Measurements from ENCODE around the gene ARHGAP21. TPM values are rescaled to one million over a fixed set of nuclear protein-coding genes. Genes with fewer than 3 reads are reported as not detected.
"Not testable (repeated sequence)": the region's sequence is repeated elsewhere in the genome, so short reads cannot be mapped to it uniquely, and the experiment has no call there.

Gene ARHGAP21
- total RNA-seq, 2 experiments from 2014 or later: 19.7 to 25.9 TPM

DNA sequence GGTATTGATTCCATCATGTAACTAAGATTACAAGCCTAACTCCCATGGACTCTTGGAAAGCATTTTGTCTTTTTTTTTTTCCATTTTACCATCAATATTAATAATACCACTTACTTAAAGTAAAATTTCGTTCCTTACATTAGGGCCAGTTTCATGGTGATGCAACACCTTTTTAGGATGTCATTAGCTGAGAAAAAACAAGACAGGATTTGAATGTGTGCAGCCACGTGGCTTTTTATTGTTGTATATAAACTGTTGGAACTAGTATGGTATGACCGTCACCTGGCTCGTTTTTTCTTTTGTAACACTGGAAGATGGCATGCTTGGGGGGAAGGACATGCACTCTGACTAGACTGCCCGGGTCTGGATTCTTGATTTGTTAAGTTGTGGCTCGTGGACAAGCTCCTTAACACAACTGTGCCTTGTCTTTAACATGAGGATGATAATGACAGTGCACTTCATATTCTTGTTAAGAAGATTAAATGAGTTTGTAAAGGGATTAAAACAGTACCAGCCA lies 42.1 kb downstream of the ARHGAP21 start:
- H3K4me1 Mint-ChIP-seq: no peaks in the 10 kb centered on the region
- ATAC-seq: no peak
- CTCF ChIA-PET: interaction anchor here (0.6 kb wide), 1 partner anchor 88 kb away, joined by 3 read pairs; no protein-coding TSS in a partner anchor
- no peaks in the 10 kb centered on the region for H3K36me3 Mint-ChIP-seq (ENCODE audit: low read depth)
- DNase-seq: no peak
- POLR2A ChIA-PET: no interaction called here
- no peaks in the 10 kb centered on the region for H3K27me3 Mint-ChIP-seq
- H3K9me3 Mint-ChIP-seq (ENCODE audit: low read depth): no peaks in the 10 kb centered on the region
- intact Hi-C loops (cut with DNase I, micrococcal nuclease): no loop called here
- no peak overlapping the region for H3K4me3 Mint-ChIP-seq
- H3K27ac Mint-ChIP-seq: no peak overlapping the region

DNA sequence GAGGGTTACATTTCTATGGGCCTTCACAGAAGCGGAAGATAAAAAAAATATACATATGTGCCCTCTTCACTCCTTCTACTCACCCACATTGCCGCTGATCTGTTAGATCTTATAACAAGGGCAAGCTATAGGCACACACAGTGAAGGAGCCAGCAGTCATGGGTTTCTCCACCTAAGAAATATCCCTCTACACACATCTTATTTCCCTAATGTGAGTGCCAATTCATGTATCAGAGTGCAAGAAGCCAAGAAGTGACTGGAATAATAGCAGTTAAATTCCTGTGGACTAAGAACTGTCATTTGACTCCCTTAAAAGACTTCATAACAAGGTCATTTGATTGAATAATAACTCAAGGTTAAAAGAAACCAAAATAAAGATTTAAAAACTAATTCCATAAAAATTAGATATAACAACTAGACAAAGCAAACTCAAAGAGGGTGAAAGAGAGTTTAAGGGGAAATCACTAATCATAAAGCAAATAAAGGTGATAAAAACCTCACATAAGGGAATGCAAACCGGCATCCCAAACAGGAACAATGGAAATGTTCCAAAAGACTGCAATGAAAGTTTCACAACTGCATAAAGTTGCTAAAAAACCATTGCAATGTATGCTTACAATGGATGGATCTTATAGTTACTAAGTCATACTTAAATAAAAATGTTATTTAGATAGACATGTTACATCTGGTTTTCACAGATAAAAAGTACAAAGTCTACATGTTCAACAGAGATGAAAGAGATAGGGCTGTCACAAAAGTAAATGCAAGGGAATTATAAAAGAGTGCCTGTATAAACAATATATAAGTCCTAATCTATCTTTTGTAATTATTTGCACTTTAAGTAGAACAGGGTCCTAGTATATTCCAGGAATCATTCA lies 42.8 kb downstream of the ARHGAP21 start:
- DNase-seq: no peak
- Mint-ChIP-seq H3K4me3 (no peak overlapping the region), H3K4me1 (peaks cover 3% of the 10 kb centered on the region), H3K27ac (no peak overlapping the region), H3K36me3 (ENCODE audit: low read depth) (no peaks in the 10 kb centered on the region), H3K27me3 (no peaks in the 10 kb centered on the region), H3K9me3 (ENCODE audit: low read depth) (no peaks in the 10 kb centered on the region)
- intact Hi-C loops (cut with DNase I, micrococcal nuclease): no loop called here
- no peak for ATAC-seq
- POLR2A ChIA-PET: interaction anchor here (0.6 kb wide), 1 partner anchor 241 kb away, joined by 5 read pairs; no protein-coding TSS in a partner anchor
- CTCF ChIA-PET: no interaction called here

DNA sequence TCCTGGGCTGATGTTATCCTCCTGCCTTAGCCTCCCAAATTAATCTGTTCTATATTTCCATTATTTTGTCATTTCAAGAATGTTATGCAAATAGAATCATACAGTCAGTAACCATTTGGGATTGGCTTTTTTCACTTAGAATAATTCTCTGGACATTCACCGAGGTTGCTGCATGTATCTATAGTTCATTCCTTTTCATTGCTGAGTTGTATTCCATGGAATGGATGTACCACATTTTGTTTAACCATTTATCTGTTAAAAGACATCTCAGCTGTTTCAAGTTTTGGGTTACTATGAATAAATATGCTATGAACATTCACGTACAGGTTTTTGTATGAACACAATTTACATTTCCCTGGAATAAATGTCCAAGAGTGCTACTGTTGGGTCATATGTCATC lies 44.9 kb downstream of the ARHGAP21 start:
- no peak for DNase-seq
- Mint-ChIP-seq H3K4me1 (peaks cover 11% of the 10 kb centered on the region), H3K27ac (no peak overlapping the region), H3K27me3 (no peaks in the 10 kb centered on the region), H3K4me3 (no peak overlapping the region), H3K9me3 (ENCODE audit: low read depth) (no peaks in the 10 kb centered on the region), H3K36me3 (ENCODE audit: low read depth) (no peaks in the 10 kb centered on the region)
- ATAC-seq: no peak
- ChIA-PET POLR2A (no interaction called here), CTCF (no interaction called here)
- intact Hi-C loops (cut with DNase I, micrococcal nuclease): no loop called here

DNA sequence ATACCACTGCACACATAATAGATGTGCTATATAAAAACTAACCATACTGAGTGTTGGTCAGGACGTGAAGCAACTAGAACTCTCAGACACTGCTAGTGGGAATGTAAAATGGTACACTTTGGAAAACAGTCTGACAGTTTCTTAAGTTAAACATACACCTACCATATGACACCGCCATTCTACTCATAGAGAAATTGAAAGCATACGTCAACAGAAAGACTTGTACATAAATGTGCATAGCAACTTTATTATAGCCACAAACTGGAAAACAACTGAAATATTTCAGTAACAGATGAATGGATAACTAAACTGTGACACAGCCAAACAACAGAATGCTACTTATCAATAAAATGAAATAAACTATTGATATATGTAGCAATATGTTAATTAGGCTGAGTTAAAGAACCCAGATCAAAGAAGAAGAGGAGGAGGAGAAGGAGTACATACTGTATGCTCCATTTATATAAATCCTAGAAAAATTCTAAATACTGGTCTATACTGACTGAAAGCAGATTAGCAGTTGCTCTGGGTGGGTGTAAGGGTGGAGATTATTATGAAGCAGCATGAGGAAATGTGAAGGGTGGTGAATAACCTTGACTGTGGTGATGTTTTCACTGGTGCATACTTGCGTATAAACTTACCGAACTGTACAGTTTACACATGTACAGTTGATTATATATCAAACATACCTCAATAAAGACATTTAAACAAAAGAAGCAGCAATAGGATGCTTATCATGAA lies 48.6 kb downstream of the ARHGAP21 start:
- H3K27ac Mint-ChIP-seq: peak overlapping the region; percentile 20
- intact Hi-C loops (cut with DNase I, micrococcal nuclease): no loop called here
- no peaks in the 10 kb centered on the region for H3K9me3 Mint-ChIP-seq (ENCODE audit: low read depth)
- no peaks in the 10 kb centered on the region for H3K27me3 Mint-ChIP-seq
- POLR2A ChIA-PET: no interaction called here
- H3K4me1 Mint-ChIP-seq: peaks cover 14% of the 10 kb centered on the region
- DNase-seq (no peak), ATAC-seq (peak; percentile 44)
- no peaks in the 10 kb centered on the region for H3K36me3 Mint-ChIP-seq (ENCODE audit: low read depth)
- CTCF ChIA-PET: no interaction called here
- no peak overlapping the region for H3K4me3 Mint-ChIP-seq

DNA sequence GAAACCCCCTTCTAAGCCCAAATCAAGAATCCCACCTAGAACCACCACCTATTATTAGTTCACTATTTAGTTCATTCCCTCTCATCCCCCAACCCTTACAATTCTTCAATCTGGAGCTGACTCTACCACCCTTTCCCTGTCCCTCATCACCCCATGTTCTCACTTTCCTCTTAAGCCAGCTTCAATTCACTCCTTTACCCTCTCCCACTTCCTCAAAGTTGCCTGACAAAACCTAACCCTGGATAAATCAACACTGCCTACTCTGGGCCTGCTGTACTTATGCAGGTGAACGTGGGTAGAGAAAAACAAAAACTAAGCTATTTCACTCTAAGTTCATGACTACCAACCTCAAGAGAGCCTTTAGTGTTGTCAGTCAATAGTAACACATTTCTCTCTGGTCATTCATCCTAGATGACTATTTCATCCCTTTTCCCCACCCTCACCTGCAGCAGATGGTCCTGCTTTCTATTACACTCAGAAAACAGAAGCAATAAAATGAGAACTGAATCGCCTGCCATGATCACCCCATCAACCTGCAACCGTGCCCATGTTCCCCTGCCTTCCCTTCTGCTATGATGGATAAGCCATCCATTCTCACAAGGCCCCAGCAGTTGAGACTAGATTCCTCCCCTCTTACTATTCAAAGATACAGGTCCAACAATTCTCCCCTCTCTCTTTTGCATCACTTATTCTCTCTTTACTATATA lies 52.6 kb downstream of the ARHGAP21 start:
- Mint-ChIP-seq H3K27ac (peak overlapping the region; percentile 8), H3K36me3 (ENCODE audit: low read depth) (peaks cover 2% of the 10 kb centered on the region), H3K4me1 (peaks cover 12% of the 10 kb centered on the region), H3K27me3 (no peaks in the 10 kb centered on the region), H3K9me3 (ENCODE audit: low read depth) (no peaks in the 10 kb centered on the region), H3K4me3 (no peak overlapping the region)
- ChIA-PET CTCF (interaction anchor here (0.7 kb wide), 1 partner anchor 25 kb away, joined by 3 read pairs; no protein-coding TSS in a partner anchor), POLR2A (no interaction called here)
- ATAC-seq (no peak), DNase-seq (no peak)
- intact Hi-C loops (cut with DNase I, micrococcal nuclease): no loop called here

DNA sequence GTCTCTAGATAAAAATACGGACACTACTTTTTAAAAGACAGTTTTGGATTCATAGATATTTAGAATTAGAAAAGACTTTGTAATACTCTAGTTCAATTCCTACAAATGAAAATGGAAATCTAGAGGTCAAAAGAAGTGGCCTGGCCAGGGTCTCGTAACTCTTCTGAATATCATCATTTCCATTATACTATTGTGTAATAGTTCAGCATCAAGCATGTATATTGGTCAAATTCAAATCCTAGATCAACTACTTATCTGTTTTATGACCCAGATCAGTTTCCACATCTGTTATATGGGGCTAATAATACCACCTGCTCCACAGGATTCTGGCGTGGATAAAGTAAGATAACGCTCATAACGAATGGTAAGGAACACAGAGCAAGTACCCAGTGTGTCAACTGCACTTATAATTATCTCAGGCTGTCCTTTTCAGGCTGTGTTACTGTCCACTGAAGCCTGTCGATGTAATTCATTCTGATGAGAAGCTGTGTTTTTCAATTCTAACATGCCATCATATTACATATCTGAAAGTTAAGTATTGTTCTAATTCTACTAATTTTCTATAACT lies 54.3 kb downstream of the ARHGAP21 start:
- H3K27me3 Mint-ChIP-seq: no peaks in the 10 kb centered on the region

DNA sequence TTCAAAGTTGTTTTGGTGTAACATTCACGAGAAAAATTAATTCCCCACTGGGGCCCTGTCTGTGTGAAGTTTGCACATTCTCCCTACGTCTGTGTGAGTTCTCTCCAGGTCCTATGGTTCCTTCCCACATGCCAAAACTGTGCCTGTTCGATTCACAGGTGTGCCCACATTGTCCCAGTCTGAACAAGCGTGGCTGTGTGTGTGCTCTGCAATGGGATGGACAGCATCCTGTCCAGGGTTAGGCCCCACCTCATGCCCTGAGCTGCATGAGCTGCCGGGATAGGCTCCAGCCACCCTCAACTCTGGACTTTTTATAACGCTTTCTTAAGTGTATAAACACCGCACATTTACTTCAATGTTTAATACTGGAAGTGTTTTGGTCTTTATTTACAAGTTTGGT lies 55.4 kb downstream of the ARHGAP21 start:
- CTCF ChIA-PET: interaction anchor here (0.6 to 1.7 kb wide), 2 partner anchors 154 to 413 kb away, joined by 3 to 5 read pairs; no protein-coding TSS in a partner anchor
- Mint-ChIP-seq H3K9me3 (ENCODE audit: low read depth) (no peaks in the 10 kb centered on the region), H3K27me3 (no peaks in the 10 kb centered on the region), H3K4me1 (peaks cover 3% of the 10 kb centered on the region), H3K36me3 (ENCODE audit: low read depth) (peaks cover 2% of the 10 kb centered on the region), H3K27ac (no peak overlapping the region), H3K4me3 (no peak overlapping the region)
- ATAC-seq (no peak), DNase-seq (no peak)
- POLR2A ChIA-PET: no interaction called here
- intact Hi-C loops (cut with DNase I, micrococcal nuclease): no loop called here

More for the DNA sequence above, 54.3 kb downstream of the ARHGAP21 start:
- ATAC-seq: no peak
- H3K4me3 Mint-ChIP-seq: no peak overlapping the region
- no peak overlapping the region for H3K27ac Mint-ChIP-seq
- H3K4me1 Mint-ChIP-seq: peaks cover 3% of the 10 kb centered on the region
- no peak for DNase-seq
- peaks cover 2% of the 10 kb centered on the region for H3K36me3 Mint-ChIP-seq (ENCODE audit: low read depth)
- H3K9me3 Mint-ChIP-seq (ENCODE audit: low read depth): no peaks in the 10 kb centered on the region
- intact Hi-C loops (cut with DNase I, micrococcal nuclease): no loop called here
- ChIA-PET POLR2A (no interaction called here), CTCF (no interaction called here)

DNA sequence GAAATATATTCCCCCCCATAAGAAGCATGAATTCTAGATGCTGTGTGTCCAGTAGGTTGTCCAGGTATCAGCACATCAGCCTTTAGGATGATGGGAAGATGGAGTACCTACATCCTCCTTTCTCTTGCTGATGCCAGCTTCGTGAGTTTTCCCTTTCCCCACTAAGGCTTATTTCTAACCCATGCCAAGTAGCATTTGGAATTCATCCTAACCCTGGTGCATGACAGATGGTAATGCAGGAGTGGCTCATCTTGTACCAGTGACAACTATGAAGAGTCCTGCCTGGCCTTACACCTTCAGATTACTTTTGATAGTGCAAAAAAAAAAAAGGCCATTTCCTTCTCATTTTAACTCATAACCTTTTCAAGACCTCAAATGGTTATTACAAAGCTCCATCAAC lies 58.7 kb downstream of the ARHGAP21 start:
- Mint-ChIP-seq H3K36me3 (ENCODE audit: low read depth) (peaks cover 2% of the 10 kb centered on the region), H3K4me3 (no peak overlapping the region), H3K9me3 (ENCODE audit: low read depth) (no peaks in the 10 kb centered on the region), H3K4me1 (no peaks in the 10 kb centered on the region), H3K27ac (no peak overlapping the region), H3K27me3 (no peaks in the 10 kb centered on the region)
- POLR2A ChIA-PET: no interaction called here
- CTCF ChIA-PET: no interaction called here
- DNase-seq: no peak
- no peak for ATAC-seq
- intact Hi-C loops (cut with DNase I, micrococcal nuclease): no loop called here

DNA sequence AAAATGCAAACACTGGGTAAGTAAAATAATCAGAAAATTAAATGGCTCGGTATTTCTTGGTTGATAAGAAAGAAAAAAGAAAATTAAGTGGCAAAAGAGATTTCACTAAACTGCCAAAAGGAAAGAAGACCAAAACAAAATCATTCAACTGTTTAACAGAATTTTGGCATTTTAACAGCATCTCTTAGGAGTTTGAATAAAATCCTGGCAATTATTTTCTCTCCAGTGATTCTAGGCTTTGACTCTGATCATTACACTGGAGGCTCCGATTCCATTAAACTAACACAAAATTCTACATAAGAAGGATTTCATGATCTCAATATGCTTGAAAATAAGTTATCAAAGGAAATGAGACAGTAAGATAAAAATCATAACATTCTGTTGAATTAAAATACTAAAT lies 62.3 kb downstream of the ARHGAP21 start:
- CTCF ChIA-PET: no interaction called here
- H3K4me1 Mint-ChIP-seq: no peaks in the 10 kb centered on the region
- no peaks in the 10 kb centered on the region for H3K27me3 Mint-ChIP-seq

DNA sequence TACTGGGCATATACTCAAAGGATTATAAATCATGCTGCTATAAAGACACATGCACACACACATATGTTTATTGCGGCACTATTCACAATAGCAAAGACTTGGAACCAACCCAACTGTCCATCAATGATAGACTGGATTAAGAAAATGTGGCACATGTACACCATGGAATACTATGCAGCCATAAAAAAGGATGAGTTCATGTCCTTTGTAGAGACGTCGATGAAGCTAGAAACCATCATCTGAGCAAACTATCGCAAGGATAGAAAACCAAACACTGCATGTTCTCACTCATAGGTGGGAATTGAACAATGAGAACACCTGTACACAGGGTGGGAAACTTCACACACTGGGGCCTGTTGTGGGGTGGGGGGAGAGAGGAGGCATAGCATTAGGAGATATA lies 65.4 kb downstream of the ARHGAP21 start:
- H3K27me3 Mint-ChIP-seq; DNase-seq; ATAC-seq; POLR2A ChIA-PET; CTCF ChIA-PET; H3K9me3 Mint-ChIP-seq (ENCODE audit: low read depth); H3K4me1 Mint-ChIP-seq; H3K36me3 Mint-ChIP-seq (ENCODE audit: low read depth); H3K4me3 Mint-ChIP-seq; intact Hi-C loops (cut with DNase I, micrococcal nuclease); H3K27ac Mint-ChIP-seq: not testable (repeated sequence)

More for the DNA sequence above, 62.3 kb downstream of the ARHGAP21 start:
- Mint-ChIP-seq H3K27ac (no peak overlapping the region), H3K36me3 (ENCODE audit: low read depth) (peaks cover 4% of the 10 kb centered on the region), H3K4me3 (no peak overlapping the region), H3K9me3 (ENCODE audit: low read depth) (no peaks in the 10 kb centered on the region)
- ATAC-seq: no peak
- POLR2A ChIA-PET: no interaction called here
- intact Hi-C loops (cut with DNase I, micrococcal nuclease): no loop called here
- DNase-seq: no peak

DNA sequence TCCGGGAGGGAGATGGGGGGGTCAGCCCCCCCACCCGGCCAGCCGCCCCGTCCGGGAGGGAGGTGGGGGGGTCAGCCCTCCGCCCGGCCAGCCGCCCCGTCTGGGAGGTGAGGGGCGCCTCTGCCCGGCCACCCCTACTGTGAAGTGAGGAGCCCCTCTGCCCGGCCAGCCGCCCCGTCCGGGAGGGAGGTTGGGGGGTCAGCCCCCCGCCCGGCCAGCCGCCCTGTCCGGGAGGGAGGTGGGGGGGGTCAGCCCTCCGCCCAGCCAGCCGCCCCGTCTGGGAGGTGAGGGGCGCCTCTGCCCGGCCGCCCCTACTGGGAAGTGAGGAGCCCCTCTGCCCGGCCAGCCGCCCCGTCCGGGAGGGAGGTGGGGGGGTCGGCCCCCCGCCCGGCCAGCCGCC lies 67.4 kb downstream of the ARHGAP21 start:
- H3K9me3 Mint-ChIP-seq (ENCODE audit: low read depth): not testable (repeated sequence)

More for the DNA sequence above, 67.4 kb downstream of the ARHGAP21 start:
- intact Hi-C loops (cut with DNase I, micrococcal nuclease); H3K36me3 Mint-ChIP-seq (ENCODE audit: low read depth); H3K27me3 Mint-ChIP-seq; H3K27ac Mint-ChIP-seq; H3K4me1 Mint-ChIP-seq; CTCF ChIA-PET; POLR2A ChIA-PET; DNase-seq; ATAC-seq; H3K4me3 Mint-ChIP-seq: not testable (repeated sequence)

All from activated CD4-positive, alpha-beta T cell treated with anti-CD3 and anti-CD28 coated beads for 36 hours (primary cell).